SK-N-SH treated with all-trans-retinoic acid at 6 μM for 48 hours (cell line): ENCODE results near the gene PRSS22.
A peak's percentile ranks its signal among the peaks of the same experiment; 100 is the strongest.

Experiments
- ATAC-seq: fragments of 200-7000 bp; cut with Tn5 transposase; 3 replicates; pipeline ENCODE4 v1.9.1; 2020; ENCODE audit warnings: mild to moderate bottlenecking, moderate library complexity
- ARNTL ChIP-seq: fragments of 450-650 bp; formaldehyde crosslinking; IDR thresholded peaks from 2 replicates; pipeline ENCODE4 v1.5.0; 2020; ENCODE audit warnings: low read depth, mild to moderate bottlenecking, moderate library complexity, borderline replicate concordance
- BACH2 ChIP-seq: fragments of 250-450 bp; sonication (Bioruptor Pico); IDR thresholded peaks from 2 replicates; pipeline ENCODE4 v1.9.0; 2021; ENCODE audit warnings: mild to moderate bottlenecking, borderline replicate concordance
- CREB5 ChIP-seq: fragments of 250-450 bp; sonication (Bioruptor Pico); IDR thresholded peaks from 2 replicates; pipeline ENCODE4 v1.5.1; 2020; ENCODE audit warnings: low read depth, mild to moderate bottlenecking, moderate library complexity
- CSDC2 ChIP-seq: fragments of 250-450 bp; sonication (Bioruptor Pico); IDR thresholded peaks from 2 replicates; pipeline ENCODE4 v1.5.0; 2020; ENCODE audit warnings: mild to moderate bottlenecking, moderate library complexity
- CSRNP3 ChIP-seq: fragments of 250-450 bp; sonication (Bioruptor Pico); IDR thresholded peaks from 2 replicates; pipeline ENCODE4 v1.5.1; 2021; ENCODE audit warnings: mild to moderate bottlenecking, moderate library complexity
- ISL1 ChIP-seq: fragments of 250-450 bp; sonication (Bioruptor Pico); IDR thresholded peaks from 2 replicates; pipeline ENCODE4 v2.1.2; 2022; ENCODE audit warnings: mild to moderate bottlenecking, moderate library complexity
- OSR1 ChIP-seq: fragments of 250-450 bp; sonication (Bioruptor Pico); IDR thresholded peaks from 2 replicates; pipeline ENCODE4 v1.8.0; 2022; ENCODE audit warnings: moderate library complexity, mild to moderate bottlenecking, inconsistent platforms
- PPARA ChIP-seq: fragments of 250-450 bp; sonication (Bioruptor Pico); IDR thresholded peaks from 2 replicates; pipeline ENCODE4 v1.5.0; 2020; ENCODE audit warnings: mild to moderate bottlenecking, borderline replicate concordance
- RARB ChIP-seq: fragments of 250-450 bp; sonication (Bioruptor Pico); IDR thresholded peaks from 2 replicates; pipeline ENCODE4 v1.8.0; 2021; ENCODE audit warnings: mild to moderate bottlenecking, moderate library complexity
- SNAI2 ChIP-seq: fragments of 250-450 bp; sonication (Bioruptor Pico); IDR thresholded peaks from 2 replicates; pipeline ENCODE4 v1.5.0; 2020; ENCODE audit warnings: mild to moderate bottlenecking, moderate library complexity
- TCF4 ChIP-seq: fragments of 250-450 bp; sonication (Bioruptor Pico); IDR thresholded peaks from 2 replicates; pipeline ENCODE4 v1.8.0; 2021; ENCODE audit warnings: mild to moderate bottlenecking, moderate library complexity, borderline replicate concordance
- TSHZ2 ChIP-seq: fragments of 250-450 bp; sonication (Bioruptor Pico); IDR thresholded peaks from 2 replicates; pipeline ENCODE4 v1.5.0; 2020; ENCODE audit warnings: mild to moderate bottlenecking, moderate library complexity
- ZC3H10 ChIP-seq: fragments of 250-450 bp; sonication (Bioruptor Pico); IDR thresholded peaks from 2 replicates; pipeline ENCODE4 v1.5.1; 2021; ENCODE audit warnings: mild to moderate bottlenecking, moderate library complexity
- ZFP3 ChIP-seq: fragments of 250-450 bp; sonication (Bioruptor Pico); IDR thresholded peaks from 2 replicates; pipeline ENCODE4 v1.5.0; 2020; ENCODE audit warnings: mild to moderate bottlenecking, moderate library complexity
- ZFP30 ChIP-seq: fragments of 450-650 bp; formaldehyde crosslinking; IDR thresholded peaks from 2 replicates; pipeline ENCODE4 v1.5.0; 2022; ENCODE audit warnings: mild to moderate bottlenecking, moderate library complexity
- ZNF565 ChIP-seq: fragments of 450-650 bp; formaldehyde crosslinking; conservative IDR thresholded peaks from 2 replicates; pipeline ENCODE4 v1.5.0; 2020; ENCODE audit warnings: low read depth, mild to moderate bottlenecking, moderate library complexity
- TF ChIP-seq, protein P1 (sequence below): fragments of 250-450 bp; sonication (Bioruptor Pico); IDR thresholded peaks from 2 replicates; pipeline ENCODE4 v1.8.0; 2020; ENCODE audit warnings: mild to moderate bottlenecking, moderate library complexity, borderline replicate concordance
- TF ChIP-seq, protein P2 (sequence below): fragments of 250-450 bp; sonication (Bioruptor Pico); IDR thresholded peaks from 2 replicates; pipeline ENCODE4 v1.8.0; 2021; ENCODE audit warnings: low read depth, mild to moderate bottlenecking, moderate library complexity, borderline replicate concordance

The PRSS22 gene

DNA sequence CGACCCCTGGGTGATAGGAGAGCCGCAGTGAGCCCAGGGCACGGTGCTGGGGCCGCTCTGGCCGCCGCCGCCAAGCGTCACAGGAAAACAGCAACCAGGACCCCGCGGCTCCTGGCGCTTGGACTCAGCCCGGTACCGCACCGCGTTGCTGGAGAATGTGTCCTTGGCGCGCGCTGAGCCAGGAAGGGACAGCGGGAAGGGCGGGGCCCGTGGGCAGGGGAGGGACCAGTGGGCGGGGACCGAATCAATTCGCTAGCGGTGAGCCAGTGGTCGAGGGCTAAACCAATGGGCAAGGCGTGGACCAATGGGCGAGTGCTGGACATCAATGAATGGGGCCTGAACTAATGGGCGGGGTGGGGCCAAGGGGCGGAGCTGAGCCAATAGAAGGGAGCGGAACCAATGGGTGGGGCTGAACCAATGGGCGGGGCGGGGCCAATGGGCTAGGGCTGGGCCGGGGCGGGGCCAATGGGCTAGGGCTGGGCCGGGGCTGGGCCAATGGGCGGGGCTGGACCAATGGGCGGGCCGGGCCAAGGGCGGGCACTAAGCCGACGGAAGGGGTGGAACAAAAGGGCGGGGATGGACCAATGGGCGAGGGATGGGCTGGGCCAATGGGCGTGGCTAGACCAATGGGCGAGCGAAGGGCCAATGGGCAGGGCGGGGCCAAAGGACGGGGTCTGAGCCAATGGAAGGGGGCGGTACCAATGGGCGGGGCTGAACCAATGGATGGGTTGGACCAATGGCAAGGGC is 47.4 kb upstream of the PRSS22 start:
- peak; percentile 88 for ATAC-seq
- TF ChIP-seq CSRNP3 (CRISPR knock-in tag) (no peak), CSDC2 (CRISPR knock-in tag) (no peak), ZFP30 (CRISPR knock-in tag) (no peak), OSR1 (no peak), ZNF565 (CRISPR knock-in tag) (no peak), ZFP3 (CRISPR knock-in tag) (no peak), PPARA (CRISPR knock-in tag) (no peak), TCF4 (CRISPR knock-in tag) (no peak), TSHZ2 (CRISPR knock-in tag) (no peak), BACH2 (CRISPR knock-in tag) (no peak), ISL1 (no peak)

GRCh38 chr16:2904922-2905240 is 46.9 kb upstream of the PRSS22 start:
- no peak for TF ChIP-seq CSDC2 (CRISPR knock-in tag)
- no peak for TF ChIP-seq ZNF565 (CRISPR knock-in tag)
- TF ChIP-seq SNAI2 (CRISPR knock-in tag) = no peak
- TF ChIP-seq TCF4 (CRISPR knock-in tag) = no peak
- no peak for TF ChIP-seq BACH2 (CRISPR knock-in tag)
- TF ChIP-seq, protein P1, sequence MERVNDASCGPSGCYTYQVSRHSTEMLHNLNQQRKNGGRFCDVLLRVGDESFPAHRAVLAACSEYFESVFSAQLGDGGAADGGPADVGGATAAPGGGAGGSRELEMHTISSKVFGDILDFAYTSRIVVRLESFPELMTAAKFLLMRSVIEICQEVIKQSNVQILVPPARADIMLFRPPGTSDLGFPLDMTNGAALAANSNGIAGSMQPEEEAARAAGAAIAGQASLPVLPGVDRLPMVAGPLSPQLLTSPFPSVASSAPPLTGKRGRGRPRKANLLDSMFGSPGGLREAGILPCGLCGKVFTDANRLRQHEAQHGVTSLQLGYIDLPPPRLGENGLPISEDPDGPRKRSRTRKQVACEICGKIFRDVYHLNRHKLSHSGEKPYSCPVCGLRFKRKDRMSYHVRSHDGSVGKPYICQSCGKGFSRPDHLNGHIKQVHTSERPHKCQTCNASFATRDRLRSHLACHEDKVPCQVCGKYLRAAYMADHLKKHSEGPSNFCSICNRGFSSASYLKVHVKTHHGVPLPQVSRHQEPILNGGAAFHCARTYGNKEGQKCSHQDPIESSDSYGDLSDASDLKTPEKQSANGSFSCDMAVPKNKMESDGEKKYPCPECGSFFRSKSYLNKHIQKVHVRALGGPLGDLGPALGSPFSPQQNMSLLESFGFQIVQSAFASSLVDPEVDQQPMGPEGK (CRISPR knock-in tag) = no peak
- TF ChIP-seq, protein P2, sequence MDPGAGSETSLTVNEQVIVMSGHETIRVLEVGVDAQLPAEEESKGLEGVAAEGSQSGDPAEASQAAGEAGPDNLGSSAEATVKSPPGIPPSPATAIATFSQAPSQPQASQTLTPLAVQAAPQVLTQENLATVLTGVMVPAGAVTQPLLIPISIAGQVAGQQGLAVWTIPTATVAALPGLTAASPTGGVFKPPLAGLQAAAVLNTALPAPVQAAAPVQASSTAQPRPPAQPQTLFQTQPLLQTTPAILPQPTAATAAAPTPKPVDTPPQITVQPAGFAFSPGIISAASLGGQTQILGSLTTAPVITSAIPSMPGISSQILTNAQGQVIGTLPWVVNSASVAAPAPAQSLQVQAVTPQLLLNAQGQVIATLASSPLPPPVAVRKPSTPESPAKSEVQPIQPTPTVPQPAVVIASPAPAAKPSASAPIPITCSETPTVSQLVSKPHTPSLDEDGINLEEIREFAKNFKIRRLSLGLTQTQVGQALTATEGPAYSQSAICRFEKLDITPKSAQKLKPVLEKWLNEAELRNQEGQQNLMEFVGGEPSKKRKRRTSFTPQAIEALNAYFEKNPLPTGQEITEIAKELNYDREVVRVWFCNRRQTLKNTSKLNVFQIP = no peak
- TF ChIP-seq ISL1 = no peak
- TF ChIP-seq ZFP30 (CRISPR knock-in tag) = no peak
- no peak for TF ChIP-seq ARNTL (CRISPR knock-in tag)
- no peak for TF ChIP-seq ZC3H10 (CRISPR knock-in tag)
- TF ChIP-seq ZFP3 (CRISPR knock-in tag) = no peak
- TF ChIP-seq RARB = no peak
- peak; percentile 13 for ATAC-seq

DNA sequence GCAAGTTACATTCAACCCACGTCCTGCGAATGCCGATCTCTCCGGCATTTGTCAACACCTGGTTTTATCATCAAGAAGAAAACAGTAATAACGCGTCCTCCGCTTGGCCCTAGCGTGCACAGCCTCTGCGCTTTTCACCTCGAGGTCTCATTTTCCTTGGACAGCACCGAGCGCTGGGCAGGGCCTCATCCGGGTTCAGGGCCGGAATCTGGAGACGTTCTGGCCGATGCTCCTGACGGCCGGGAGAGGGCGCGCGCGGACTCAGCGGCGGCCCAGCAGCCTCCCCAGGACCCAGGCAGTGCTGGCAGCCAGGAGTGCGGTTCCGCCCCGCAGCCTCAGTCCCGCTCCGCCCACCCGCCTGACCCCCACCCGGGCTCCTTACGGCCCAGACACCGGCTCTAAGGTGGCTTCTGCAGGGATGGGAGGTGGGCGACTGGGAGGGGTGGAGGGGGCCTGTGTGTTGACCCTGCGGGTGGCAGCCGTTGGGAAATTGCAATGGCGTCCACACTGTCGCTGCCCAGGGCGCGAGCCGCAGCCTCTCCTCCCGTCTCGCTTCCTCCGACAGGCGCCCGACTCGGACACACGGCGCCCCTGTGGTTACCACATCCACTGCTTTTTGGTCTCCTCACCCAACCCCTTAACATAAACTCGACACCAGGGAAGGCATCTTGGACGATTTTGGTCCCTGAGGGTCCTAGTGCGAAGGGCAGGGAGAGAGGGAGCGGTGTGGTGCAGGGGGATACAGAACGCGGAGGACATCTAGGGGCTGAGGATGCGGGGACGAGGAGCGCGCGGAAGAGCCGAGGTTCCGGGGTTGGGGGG is 46.3 kb upstream of the PRSS22 start:
- peak; percentile 73 for ATAC-seq
- TF ChIP-seq ZFP3 (CRISPR knock-in tag) = peak; percentile 84
- TF ChIP-seq CREB5 (CRISPR knock-in tag) = no peak
- TF ChIP-seq, all 23 proteins: peak for 1
